PC-9 (cell line): ENCODE data around the gene SPTB. TPM values are rescaled to one million over a fixed set of nuclear protein-coding genes. Genes with fewer than 3 reads are reported as not detected.

Experiments
- BruUV-seq: library from RNA; stranded (reverse); fragments of 400-500 nt; replicated peaks from 2 replicates; lab custom pipeline; 2021; lab: Mats Ljungman, UMichigan
- CTCF ChIA-PET: fragments of 300-600 bp; sonication (Branson Sonifier 250); formaldehyde crosslinking; loops from one replicate; lab custom pipeline; 2022; ENCODE audit warnings: antibody characterized with exemption; lab: Charles Lee
- POLR2A ChIA-PET: fragments of 300-600 bp; sonication (Branson Sonifier 250); formaldehyde crosslinking; loops from one replicate; lab custom pipeline; 2022; ENCODE audit warnings: antibody characterized with exemption; ENCODE audit not compliant: unreplicated experiment; lab: Charles Lee
- DNase-seq, 2 experiments: peaks; one replicate each; pipeline versions ENCODE4 v3.0.0 to v3.0.0-alpha.2; 2015 to 2022; ENCODE audit warnings: mixed read lengths in 1 of 2
- H2AFZ ChIP-seq: fragments of 200-600 bp; sonication (generic); 2 replicates; pipeline ENCODE4 v1.8.1; 2017; ENCODE audit warnings: antibody characterized with exemption
- H3F3A ChIP-seq: fragments of 200-600 bp; sonication (generic); 2 replicates; pipeline ENCODE4 v1.8.1; 2017; ENCODE audit warnings: antibody characterized with exemption, mild to moderate bottlenecking, low read depth; ENCODE audit not compliant: insufficient read depth
- H3K27ac ChIP-seq: fragments of 200-600 bp; sonication (generic); 2 replicates; pipeline ENCODE4 v1.6.1; 2016; ENCODE audit warnings: mixed run types
- H3K27me3 ChIP-seq: fragments of 200-600 bp; sonication (generic); 2 replicates; pipeline ENCODE4 v1.6.1; 2016; ENCODE audit warnings: low read depth, mixed run types; ENCODE audit not compliant: insufficient read depth
- H3K36me3 ChIP-seq: fragments of 200-600 bp; sonication (generic); 2 replicates; pipeline ENCODE4 v1.6.1; 2016; ENCODE audit warnings: low read depth, mixed run types
- H3K4me1 ChIP-seq: fragments of 200-600 bp; sonication (generic); replicated peaks from 2 replicates; pipeline ENCODE4 v1.6.1; 2016; ENCODE audit warnings: mixed run types; ENCODE audit not compliant: insufficient read depth
- H3K4me2 ChIP-seq: fragments of 200-600 bp; sonication (generic); 2 replicates; pipeline ENCODE4 v1.6.1; 2017; ENCODE audit warnings: mixed run types
- H3K4me3 ChIP-seq: fragments of 200-600 bp; sonication (generic); 2 replicates; pipeline ENCODE4 v1.6.1; 2016; ENCODE audit warnings: mixed run types
- H3K79me2 ChIP-seq: fragments of 200-600 bp; sonication (generic); 2 replicates; pipeline ENCODE4 v1.6.1; 2017; ENCODE audit warnings: low read depth, mixed run types
- H3K9me2 ChIP-seq: fragments of 200-600 bp; sonication (generic); 2 replicates; pipeline ENCODE4 v1.8.1; 2017; ENCODE audit warnings: mild to moderate bottlenecking; ENCODE audit not compliant: insufficient read depth
- H3K9me3 ChIP-seq: fragments of 200-600 bp; sonication (generic); 2 replicates; pipeline ENCODE4 v1.8.1; 2016; ENCODE audit warnings: low read depth; ENCODE audit not compliant: insufficient read depth
- H4K20me1 ChIP-seq: fragments of 200-600 bp; sonication (generic); 2 replicates; pipeline ENCODE4 v1.8.1; 2017; ENCODE audit not compliant: insufficient read depth
- EZH2 ChIP-seq: fragments of 200-600 bp; sonication (generic); IDR thresholded peaks from 2 replicates; pipeline ENCODE4 v1.8.0; 2017; ENCODE audit warnings: antibody characterized with exemption, low read depth
- intact Hi-C: fragments of 100-400 bp; cut with micrococcal nuclease; formaldehyde crosslinking; loops from one replicate; pipeline ENCODE4 v1.10.0; 2022; ENCODE audit not compliant: unreplicated experiment
- total RNA-seq: library from RNA; stranded (reverse); gene quantifications from 2 replicates; pipeline ENCODE4 v1.2.3, GENCODE V29; 2021
- TF ChIP-seq, protein P1 (sequence below): fragments of 200-600 bp; sonication (generic); conservative IDR thresholded peaks from 2 replicates; pipeline ENCODE4 v1.6.1; 2017; ENCODE audit warnings: mixed run types, antibody characterized with exemption, mild to moderate bottlenecking, moderate library complexity

Gene SPTB
- total RNA-seq, 1 experiment from 2014 or later: 0.50 TPM

DNA sequence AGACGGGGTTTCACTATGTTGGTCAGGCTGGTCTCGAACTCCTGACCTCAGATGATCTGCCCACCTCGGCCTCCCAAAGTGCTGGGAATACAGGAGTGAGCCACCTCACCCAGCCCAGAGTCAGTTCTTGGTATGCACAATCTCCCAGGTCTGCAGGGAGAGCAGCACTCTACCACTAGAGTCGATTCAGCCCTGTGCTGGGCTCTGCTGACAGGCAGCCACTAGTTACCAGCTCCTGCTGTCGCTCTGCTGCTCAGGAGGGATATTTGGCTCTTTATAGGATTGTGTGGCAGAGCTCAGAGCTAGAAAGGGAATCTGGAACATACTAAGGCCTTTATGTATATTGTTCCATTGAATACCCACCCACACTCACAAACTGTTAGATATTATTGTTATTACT lies 44.3 kb downstream of the SPTB start:
- CTCF ChIA-PET: no interaction called here
- POLR2A ChIA-PET: no interaction called here

DNA sequence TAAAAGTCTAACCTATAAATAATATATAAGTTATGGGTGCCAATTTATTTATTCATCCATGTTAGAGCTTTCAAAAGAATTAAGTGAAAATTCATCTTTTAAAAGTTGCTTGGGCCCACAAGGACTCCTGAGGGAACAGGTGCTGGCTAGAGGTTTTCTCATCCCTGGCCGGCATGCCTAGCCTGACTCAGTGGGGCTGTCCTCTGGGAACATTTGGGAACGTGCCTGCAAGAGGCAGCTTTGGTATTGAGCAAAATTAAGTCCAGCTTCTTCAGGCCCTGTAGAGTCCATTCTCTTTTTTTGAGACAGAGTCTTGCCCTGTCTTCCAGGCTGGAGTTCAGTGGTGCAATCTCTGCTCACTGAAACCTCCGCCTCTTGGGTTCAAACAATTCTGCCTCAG lies 44.7 kb downstream of the SPTB start:
- Histone ChIP-seq H3K9me2 (no peaks in the 10 kb centered on the region), H3K36me3 (no peaks in the 10 kb centered on the region), H2AFZ (no peak overlapping the region), H3K27me3 (no peaks in the 10 kb centered on the region), H3K4me1 (peaks cover 15% of the 10 kb centered on the region), H3K4me2 (no peak overlapping the region), H4K20me1 (no peaks in the 10 kb centered on the region), H3K79me2 (no peaks in the 10 kb centered on the region), H3K9me3 (no peaks in the 10 kb centered on the region), H3F3A (peaks cover 10% of the 10 kb centered on the region; the same call in 1 of the 2 replicates), H3K4me3 (no peak overlapping the region), H3K27ac (no peak overlapping the region)
- intact Hi-C loops: no loop called here
- DNase-seq: peak in 1 of 2 experiments; percentile 12
- no TSS peak for BruUV-seq
- POLR2A ChIA-PET: no interaction called here
- no peak for TF ChIP-seq EZH2
- TF ChIP-seq, protein P1, sequence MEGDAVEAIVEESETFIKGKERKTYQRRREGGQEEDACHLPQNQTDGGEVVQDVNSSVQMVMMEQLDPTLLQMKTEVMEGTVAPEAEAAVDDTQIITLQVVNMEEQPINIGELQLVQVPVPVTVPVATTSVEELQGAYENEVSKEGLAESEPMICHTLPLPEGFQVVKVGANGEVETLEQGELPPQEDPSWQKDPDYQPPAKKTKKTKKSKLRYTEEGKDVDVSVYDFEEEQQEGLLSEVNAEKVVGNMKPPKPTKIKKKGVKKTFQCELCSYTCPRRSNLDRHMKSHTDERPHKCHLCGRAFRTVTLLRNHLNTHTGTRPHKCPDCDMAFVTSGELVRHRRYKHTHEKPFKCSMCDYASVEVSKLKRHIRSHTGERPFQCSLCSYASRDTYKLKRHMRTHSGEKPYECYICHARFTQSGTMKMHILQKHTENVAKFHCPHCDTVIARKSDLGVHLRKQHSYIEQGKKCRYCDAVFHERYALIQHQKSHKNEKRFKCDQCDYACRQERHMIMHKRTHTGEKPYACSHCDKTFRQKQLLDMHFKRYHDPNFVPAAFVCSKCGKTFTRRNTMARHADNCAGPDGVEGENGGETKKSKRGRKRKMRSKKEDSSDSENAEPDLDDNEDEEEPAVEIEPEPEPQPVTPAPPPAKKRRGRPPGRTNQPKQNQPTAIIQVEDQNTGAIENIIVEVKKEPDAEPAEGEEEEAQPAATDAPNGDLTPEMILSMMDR: no peak
- CTCF ChIA-PET: no interaction called here

More for the DNA sequence above, 44.3 kb downstream of the SPTB start:
- H3K4me2 ChIP-seq: no peak overlapping the region
- H3K36me3 ChIP-seq: no peaks in the 10 kb centered on the region
- H3K27me3 ChIP-seq: no peaks in the 10 kb centered on the region
- H3F3A ChIP-seq: peaks cover 10% of the 10 kb centered on the region; the same call in 1 of the 2 replicates
- intact Hi-C loops: no loop called here
- BruUV-seq: no TSS peak
- H3K4me1 ChIP-seq: peaks cover 15% of the 10 kb centered on the region
- no peaks in the 10 kb centered on the region for H3K9me2 ChIP-seq
- no peak overlapping the region for H3K27ac ChIP-seq
- H3K79me2 ChIP-seq: no peaks in the 10 kb centered on the region
- H3K9me3 ChIP-seq: no peaks in the 10 kb centered on the region
- no peak overlapping the region for H3K4me3 ChIP-seq
- no peaks in the 10 kb centered on the region for H4K20me1 ChIP-seq
- no peak overlapping the region for H2AFZ ChIP-seq
- TF ChIP-seq, protein P1: no peak
- TF ChIP-seq EZH2: no peak
- peak in 1 of 2 experiments; percentile 21 for DNase-seq

DNA sequence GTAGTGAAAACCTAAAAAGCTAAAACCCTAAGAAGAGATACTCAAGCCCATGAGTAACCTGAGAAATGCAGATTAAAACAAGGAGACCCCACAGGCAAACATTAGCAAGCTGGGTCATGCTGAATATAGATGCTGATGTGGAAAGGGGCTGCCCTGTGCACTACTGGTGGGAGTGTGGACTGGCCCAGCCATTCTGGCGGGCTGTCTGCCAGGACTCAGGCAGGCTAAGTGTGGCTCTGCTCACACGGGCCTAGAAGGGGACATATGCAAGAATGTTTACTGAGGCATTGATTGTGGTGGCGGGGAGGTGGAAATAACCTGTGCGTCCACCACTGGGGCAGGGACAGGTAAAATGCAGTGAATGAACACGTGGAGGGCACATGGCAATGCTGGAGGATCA lies 48.3 kb downstream of the SPTB start:
- CTCF ChIA-PET: no interaction called here
- no peak overlapping the region for H3K4me3 ChIP-seq
- no TSS peak for BruUV-seq

More for the DNA sequence above, 48.3 kb downstream of the SPTB start:
- Histone ChIP-seq H2AFZ (no peak overlapping the region), H3K9me2 (no peaks in the 10 kb centered on the region), H3F3A (no peaks in the 10 kb centered on the region), H3K9me3 (no peaks in the 10 kb centered on the region), H3K79me2 (no peaks in the 10 kb centered on the region), H4K20me1 (no peaks in the 10 kb centered on the region), H3K4me2 (no peak overlapping the region), H3K27ac (no peak overlapping the region), H3K27me3 (no peaks in the 10 kb centered on the region), H3K36me3 (no peaks in the 10 kb centered on the region), H3K4me1 (no peaks in the 10 kb centered on the region)
- no peak for TF ChIP-seq EZH2
- TF ChIP-seq, protein P1: no peak
- POLR2A ChIA-PET: no interaction called here
- intact Hi-C loops: no loop called here
- no peak for DNase-seq
